Measurements from ENCODE around the gene ZAP70.

The ZAP70 gene

DNA sequence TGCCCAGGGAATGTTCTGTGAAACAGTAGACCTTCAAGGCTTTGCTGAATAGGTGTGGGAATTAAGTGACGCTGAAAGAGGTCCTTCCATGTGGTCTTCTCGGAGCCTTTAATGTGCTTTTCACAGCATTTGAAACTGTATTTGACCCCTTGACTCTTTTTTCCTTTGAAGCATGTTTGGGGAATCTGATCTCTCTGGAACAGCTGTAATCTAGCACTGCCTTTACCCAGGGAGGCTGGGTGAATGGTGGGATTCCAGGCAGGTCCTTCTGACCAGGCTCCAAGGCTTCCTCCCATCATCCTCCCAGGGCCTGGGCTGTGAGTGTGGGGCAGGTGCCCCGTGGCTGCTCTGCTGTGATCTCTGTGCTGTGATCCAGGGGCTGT lies 4.2 kb downstream of the ZAP70 start:
- no peak for TF ChIP-seq CTCF (IDR thresholded peaks at IDR 0.05; ENCODE audit: low read depth, low read length, missing control alignments)
- H3K4me3 ChIP-seq (replicated peaks; ENCODE audit: low read depth, low read length) = no peak overlapping the region
- no peak for DNase-seq (ENCODE audit: extremely low read depth, low read depth)

- H3K4me3 ChIP-seq (replicated peaks; ENCODE audit: low read depth, low read length) = no peak overlapping the region
- no peak for TF ChIP-seq CTCF (IDR thresholded peaks at IDR 0.05; ENCODE audit: low read depth, low read length, missing control alignments)
- DNase-seq (ENCODE audit: extremely low read depth, low read depth) = no peak
These were observed 4.9 kb downstream of the ZAP70 start for GRCh38 chr2:97718051-97718882.

GRCh38 chr2:97718942-97719341 lies 5.6 kb downstream of the ZAP70 start:
- no peak for TF ChIP-seq CTCF (IDR thresholded peaks at IDR 0.05; ENCODE audit: low read depth, low read length, missing control alignments)
- H3K4me3 ChIP-seq (replicated peaks; ENCODE audit: low read depth, low read length) = no peak overlapping the region

DNA sequence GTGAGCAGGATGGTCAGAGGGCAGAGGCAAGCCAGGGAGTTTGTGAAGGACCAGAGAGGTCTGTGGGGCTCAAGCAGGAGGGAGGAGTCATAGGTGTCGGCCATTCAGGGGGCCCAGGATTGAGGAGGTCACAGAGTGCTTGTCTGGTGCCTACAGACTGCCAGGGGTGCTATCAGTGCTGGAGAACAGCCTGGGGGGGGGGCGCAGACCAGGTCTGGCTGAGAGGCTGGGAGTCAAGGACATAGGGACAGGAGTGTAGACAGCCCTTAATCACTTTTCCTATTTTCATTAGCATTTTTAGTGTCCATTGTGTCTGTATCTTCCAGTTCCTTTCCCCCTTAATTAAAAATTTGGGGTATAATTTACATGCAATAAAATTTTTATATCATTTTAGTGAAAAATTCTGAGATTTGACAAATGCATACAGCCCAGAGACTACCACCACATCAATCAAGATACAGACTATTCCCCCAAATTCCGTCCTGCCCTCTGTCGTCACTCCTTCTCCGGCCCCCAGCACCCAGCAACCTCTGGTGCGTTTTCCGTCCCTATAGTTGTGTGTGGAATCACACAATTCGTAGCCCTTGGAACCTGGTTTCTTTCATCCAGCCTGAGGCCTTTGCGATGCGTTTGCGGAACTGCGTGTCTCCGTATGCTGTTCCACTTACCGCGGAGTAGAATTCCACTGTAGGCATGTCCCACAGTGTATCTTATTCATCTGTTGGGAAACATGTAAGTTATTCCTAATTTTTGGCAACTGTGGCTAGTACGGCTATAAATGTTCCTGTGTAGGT lies 6.2 kb downstream of the ZAP70 start:
- TF ChIP-seq CTCF (IDR thresholded peaks at IDR 0.05; ENCODE audit: low read depth, low read length, missing control alignments) = no peak
- DNase-seq (ENCODE audit: extremely low read depth, low read depth) = no peak
- no peak overlapping the region for H3K4me3 ChIP-seq (replicated peaks; ENCODE audit: low read depth, low read length)

More at GRCh38 chr2:97718942-97719341, 5.6 kb downstream of the ZAP70 start:
- no peak for DNase-seq (ENCODE audit: extremely low read depth, low read depth)

- no peak for TF ChIP-seq CTCF (IDR thresholded peaks at IDR 0.05; ENCODE audit: low read depth, low read length, missing control alignments)
- no peak for DNase-seq (ENCODE audit: extremely low read depth, low read depth)
- no peak overlapping the region for H3K4me3 ChIP-seq (replicated peaks; ENCODE audit: low read depth, low read length)
These were observed 7.4 kb downstream of the ZAP70 start for GRCh38 chr2:97720746-97721145.

GRCh38 chr2:97722227-97722626 lies 8.9 kb downstream of the ZAP70 start:
- TF ChIP-seq CTCF (IDR thresholded peaks at IDR 0.05; ENCODE audit: low read depth, low read length, missing control alignments) = no peak
- DNase-seq (ENCODE audit: extremely low read depth, low read depth) = no peak
- H3K4me3 ChIP-seq (replicated peaks; ENCODE audit: low read depth, low read length) = no peak overlapping the region
